Measurements from ENCODE around the gene RPGRIP1. TPM values are rescaled to one million over a fixed set of nuclear protein-coding genes. Genes with fewer than 3 reads are reported as not detected.
"Not testable (repeated sequence)": the region's sequence is repeated elsewhere in the genome, so short reads cannot be mapped to it uniquely, and the experiment has no call there.

RPGRIP1 gene
- total RNA-seq, 1 experiment from 2014 or later = not detected

DNA sequence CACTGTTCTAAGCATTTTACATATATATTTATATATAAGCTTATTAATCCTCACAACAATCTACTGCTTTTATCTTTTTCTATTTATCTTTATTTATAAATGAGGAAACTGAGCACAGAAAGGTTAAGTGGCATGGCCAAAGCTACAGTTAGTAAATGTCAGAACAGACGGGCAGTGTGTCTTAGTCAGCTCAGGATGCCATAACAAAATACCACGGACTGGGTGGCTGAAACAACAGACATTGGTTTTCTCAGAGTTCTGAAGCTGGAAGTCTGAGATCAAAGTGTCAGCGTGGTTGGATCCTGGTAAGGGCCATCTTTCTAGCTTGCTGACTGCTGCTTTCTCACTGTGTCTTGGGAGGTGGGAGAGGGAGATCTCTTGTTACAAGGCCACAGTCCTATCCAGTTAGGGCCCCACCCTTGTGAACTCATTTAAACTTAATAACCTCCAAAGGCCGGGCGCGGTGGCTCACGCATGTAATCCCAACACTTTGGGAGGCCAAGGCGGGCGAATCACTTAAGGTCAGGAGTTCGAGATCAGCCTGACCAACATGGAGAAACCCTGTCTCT lies 19.8 kb downstream of the RPGRIP1 start:
- DNase-seq (ENCODE audit: low spot score) = no peak

DNA sequence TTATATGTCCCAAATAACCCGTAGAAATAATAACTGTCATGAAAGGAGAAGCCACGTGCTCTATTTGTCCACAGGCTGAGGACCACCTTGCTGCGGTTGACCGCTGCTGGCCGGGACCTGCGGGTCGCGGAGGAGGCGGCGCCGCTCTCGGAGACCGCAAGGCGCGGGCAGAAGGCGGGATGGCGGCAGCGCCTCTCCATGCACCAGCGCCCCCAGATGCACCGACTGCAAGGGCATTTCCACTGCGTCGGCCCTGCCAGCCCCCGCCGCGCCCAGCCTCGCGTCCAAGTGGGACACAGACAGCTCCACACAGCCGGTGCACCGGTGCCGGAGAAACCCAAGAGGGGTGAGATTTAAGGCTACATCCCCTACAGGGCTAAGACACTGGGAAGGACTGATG lies 21.0 kb downstream of the RPGRIP1 start:
- DNase-seq (ENCODE audit: low spot score) = no peak

GRCh38 chr14:21302013-21302835 lies 22.3 kb downstream of the RPGRIP1 start:
- DNase-seq (ENCODE audit: low spot score) = no peak

- DNase-seq (ENCODE audit: low spot score) = not testable (repeated sequence)
Measured at GRCh38 chr14:21302836-21303140, 22.9 kb downstream of the RPGRIP1 start.

DNA sequence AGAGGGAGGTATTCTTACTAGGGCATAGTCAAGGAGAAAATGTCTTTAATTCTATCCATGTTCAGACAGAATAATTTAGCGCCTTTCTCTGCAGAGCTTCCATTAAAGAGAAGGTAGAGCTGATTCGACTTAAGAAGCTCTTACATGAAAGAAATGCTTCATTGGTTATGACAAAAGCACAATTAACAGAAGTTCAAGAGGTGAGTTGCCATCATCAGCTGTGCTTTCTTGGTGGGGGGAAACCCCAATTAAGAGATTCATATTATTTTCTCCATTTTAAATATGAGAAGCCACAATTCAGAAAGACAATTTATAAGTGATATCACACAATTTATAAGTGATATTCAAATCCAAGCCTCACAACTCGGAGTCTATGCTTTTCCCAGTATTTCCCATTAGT lies 27.8 kb downstream of the RPGRIP1 start:
- no peak for DNase-seq (ENCODE audit: low spot score)

GRCh38 chr14:21308132-21308478 lies 28.2 kb downstream of the RPGRIP1 start:
- no peak for DNase-seq (ENCODE audit: low spot score)

GRCh38 chr14:21308479-21309237 lies 28.8 kb downstream of the RPGRIP1 start:
- DNase-seq (ENCODE audit: low spot score) = peak; percentile 33

DNA sequence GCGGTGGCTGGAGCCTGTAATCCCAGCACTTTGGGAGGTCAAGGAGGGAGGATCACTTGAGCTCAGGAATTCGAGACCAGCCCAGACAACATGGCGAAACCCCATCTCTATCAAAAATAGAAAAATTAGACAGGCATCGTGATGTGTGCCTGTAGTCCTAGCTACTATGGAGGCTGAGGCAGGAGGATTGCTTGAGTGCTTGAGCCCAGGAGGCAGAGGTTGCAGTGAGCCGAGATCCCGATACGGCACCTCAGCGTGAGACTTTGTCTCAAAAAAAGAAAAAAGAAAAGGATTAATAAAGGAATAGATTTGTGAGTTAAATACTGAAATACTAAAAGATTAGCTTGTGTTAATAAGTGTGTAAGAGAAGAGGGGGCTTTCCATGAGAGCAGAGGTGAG lies 29.4 kb downstream of the RPGRIP1 start:
- DNase-seq (ENCODE audit: low spot score) = no peak

DNA sequence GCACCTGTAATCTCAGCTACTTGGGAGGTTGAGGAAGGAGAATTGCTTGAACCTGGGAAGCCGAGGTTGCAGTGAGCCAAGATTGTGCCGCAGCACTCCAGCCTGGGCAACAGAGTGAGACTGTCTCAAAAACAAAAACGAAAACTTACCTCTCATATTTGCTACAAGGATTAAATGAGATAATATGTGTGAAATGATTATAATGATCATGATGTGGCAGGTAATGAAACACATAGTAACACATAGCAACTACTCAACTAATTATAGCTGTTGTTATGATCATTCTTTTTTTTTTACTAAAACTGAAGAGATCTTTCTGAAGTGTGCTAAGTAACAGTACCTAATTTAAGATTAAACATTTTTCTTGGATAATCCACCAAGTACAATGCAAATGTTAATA lies 30.1 kb downstream of the RPGRIP1 start:
- no peak for DNase-seq (ENCODE audit: low spot score)

DNA sequence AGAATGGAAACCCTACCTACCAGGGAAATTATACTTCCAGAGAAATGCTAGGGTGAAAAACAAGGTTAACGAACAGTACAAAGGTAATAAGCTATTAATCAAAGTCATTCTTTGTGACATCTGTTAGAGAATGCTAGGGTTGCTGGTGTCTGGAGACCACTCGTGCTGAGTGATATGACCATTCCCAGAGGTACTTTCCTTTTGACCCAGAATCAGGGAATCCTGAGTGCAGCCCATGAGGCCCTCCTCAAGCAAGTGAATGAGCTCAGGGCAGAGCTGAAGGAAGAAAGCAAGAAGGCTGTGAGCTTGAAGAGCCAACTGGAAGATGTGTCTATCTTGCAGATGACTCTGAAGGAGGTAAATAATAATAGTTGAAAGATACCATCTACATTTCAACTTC lies 31.7 kb downstream of the RPGRIP1 start:
- DNase-seq (ENCODE audit: low spot score) = no peak

GRCh38 chr14:21313512-21313911 lies 33.6 kb downstream of the RPGRIP1 start:
- DNase-seq (ENCODE audit: low spot score) = no peak

GRCh38 chr14:21317398-21317797 lies 37.5 kb downstream of the RPGRIP1 start:
- no peak for DNase-seq (ENCODE audit: low spot score)

DNA sequence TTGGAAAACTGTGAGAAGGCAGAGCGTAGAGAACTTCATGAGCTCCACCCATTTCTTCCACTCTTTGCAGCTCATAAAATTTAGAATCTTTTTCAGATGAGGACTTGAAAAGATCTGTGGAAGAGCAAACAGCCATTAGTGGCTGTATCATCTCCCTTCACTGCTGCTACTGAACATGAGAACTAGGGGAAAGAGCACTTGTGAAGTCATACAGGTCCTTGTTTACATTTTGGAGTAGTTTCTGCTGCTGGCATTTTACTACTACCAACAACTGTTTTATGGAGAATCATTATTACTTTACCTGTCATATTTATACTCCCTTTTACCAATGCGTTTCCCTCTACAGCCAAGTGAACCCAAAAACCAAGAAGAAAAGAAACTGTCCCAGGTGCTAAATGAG lies 41.0 kb downstream of the RPGRIP1 start:
- DNase-seq (ENCODE audit: low spot score) = no peak

GRCh38 chr14:21322716-21323115 lies 42.8 kb downstream of the RPGRIP1 start:
- no peak for DNase-seq (ENCODE audit: low spot score)

- DNase-seq (ENCODE audit: low spot score) = no peak
Measured at GRCh38 chr14:21326972-21327371, 47.1 kb downstream of the RPGRIP1 start.

Other genes starting within 250 kb of the RPGRIP1 start
- gene TPPP2, start 249.9 kb upstream of the RPGRIP1 start, total RNA-seq (2014; rRNA removed; shearing (Covaris generic)) = not detected in 2 replicates
- gene RNASE13, start 245.3 kb upstream of the RPGRIP1 start, total RNA-seq (2014; rRNA removed; shearing (Covaris generic)) = not detected in 2 replicates
- not detected in 2 replicates for gene RNASE7, start 237.7 kb upstream of the RPGRIP1 start, total RNA-seq (2014; rRNA removed; shearing (Covaris generic))
- not detected in 2 replicates for gene RNASE8, start 222.3 kb upstream of the RPGRIP1 start, total RNA-seq (2014; rRNA removed; shearing (Covaris generic))
- gene ARHGEF40, start 209.8 kb upstream of the RPGRIP1 start, total RNA-seq (2014; rRNA removed; shearing (Covaris generic)) = 11.2 and 15.4 TPM in 2 replicates
- 7.3 and 11.3 TPM in 2 replicates for gene ZNF219, start 181.4 kb upstream of the RPGRIP1 start, total RNA-seq (2014; rRNA removed; shearing (Covaris generic))
- 0.47 and 0.68 TPM in 2 replicates for gene TMEM253, start 179.0 kb upstream of the RPGRIP1 start, total RNA-seq (2014; rRNA removed; shearing (Covaris generic))
- gene OR5AU1, start 124.0 kb upstream of the RPGRIP1 start, total RNA-seq (2014; rRNA removed; shearing (Covaris generic)) = not detected in 2 replicates
- 1,295 and 1,559 TPM in 2 replicates for gene HNRNPC, start 10.6 kb upstream of the RPGRIP1 start, total RNA-seq (2014; rRNA removed; shearing (Covaris generic))
- 88.6 and 104 TPM in 2 replicates for gene SUPT16H, start 103.9 kb downstream of the RPGRIP1 start, total RNA-seq (2014; rRNA removed; shearing (Covaris generic))
- gene CHD8, start 176.0 kb downstream of the RPGRIP1 start, total RNA-seq (2014; rRNA removed; shearing (Covaris generic)) = 19.5 and 26.5 TPM in 2 replicates
- 17.5 and 22.9 TPM in 2 replicates for gene RAB2B, start 196.9 kb downstream of the RPGRIP1 start, total RNA-seq (2014; rRNA removed; shearing (Covaris generic))
- gene TOX4, start 197.1 kb downstream of the RPGRIP1 start, total RNA-seq (2014; rRNA removed; shearing (Covaris generic)) = 12.7 and 14.3 TPM in 2 replicates
- 55.3 and 56.8 TPM in 2 replicates for gene METTL3, start 231.3 kb downstream of the RPGRIP1 start, total RNA-seq (2014; rRNA removed; shearing (Covaris generic))
- 0.06 and 0.75 TPM in 2 replicates for gene SALL2, start 246.3 kb downstream of the RPGRIP1 start, total RNA-seq (2014; rRNA removed; shearing (Covaris generic))